HG03571 (cell line): Measurements from ENCODE around the gene CUL9.
"Not testable (repeated sequence)": the region's sequence is repeated elsewhere in the genome, so short reads cannot be mapped to it uniquely, and the experiment has no call there.

Experiments
- ATAC-seq: cut with Tn5 transposase; IDR thresholded peaks from one replicate; pipeline ENCODE4 v1.9.1; 2021; ENCODE audit not compliant: unreplicated experiment

CUL9 gene

DNA sequence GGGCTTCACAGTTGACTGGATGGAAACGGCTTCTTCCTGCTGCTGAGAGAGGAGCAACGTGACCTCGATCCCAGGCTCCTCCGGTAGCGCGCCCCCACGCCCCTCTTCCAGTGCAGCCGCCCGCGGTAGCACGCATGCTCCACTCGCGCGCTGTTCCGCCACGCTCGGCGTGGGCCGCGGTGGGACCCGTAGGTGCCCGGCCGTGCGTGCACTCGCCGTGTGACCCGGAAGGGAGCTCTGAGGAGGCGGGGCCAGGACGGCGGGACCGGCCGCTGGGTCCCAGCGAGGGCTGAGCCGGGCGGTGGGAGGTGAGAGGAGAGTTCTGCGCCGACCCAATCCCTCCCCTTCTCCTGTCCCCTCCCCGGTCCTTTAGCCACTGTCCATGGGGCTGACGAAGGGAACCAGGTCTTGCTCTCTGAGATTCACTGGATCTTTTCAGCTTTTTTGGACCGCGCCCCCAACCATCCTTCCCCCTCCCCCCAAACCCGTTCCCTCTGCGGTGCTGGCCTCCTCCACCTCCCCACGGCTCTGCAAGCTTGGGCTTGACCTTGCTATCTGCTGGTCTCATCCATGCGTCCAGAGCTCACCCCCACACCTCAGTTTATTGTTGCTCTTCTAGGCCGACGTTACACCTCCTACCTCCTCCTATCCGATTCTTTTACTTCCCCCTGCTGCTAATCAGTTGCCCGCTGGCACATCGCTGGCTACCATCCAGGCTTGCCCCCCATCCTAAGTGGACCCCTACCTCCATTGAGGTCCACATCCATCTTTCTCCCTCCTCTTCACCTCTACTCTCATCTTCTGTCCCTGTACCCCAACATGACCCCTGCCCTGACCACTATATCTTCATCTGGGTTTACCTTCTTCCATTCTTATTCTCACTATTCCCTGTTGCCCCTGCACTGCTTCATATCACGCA is at the start of gene CUL9:
Gene CUL9, plus strand, starts transcription at position 255 of the 919 bp plus-strand sequence. CDS start 2,115 bp downstream, outside the sequence.
- ATAC-seq: peak; percentile 87

DNA sequence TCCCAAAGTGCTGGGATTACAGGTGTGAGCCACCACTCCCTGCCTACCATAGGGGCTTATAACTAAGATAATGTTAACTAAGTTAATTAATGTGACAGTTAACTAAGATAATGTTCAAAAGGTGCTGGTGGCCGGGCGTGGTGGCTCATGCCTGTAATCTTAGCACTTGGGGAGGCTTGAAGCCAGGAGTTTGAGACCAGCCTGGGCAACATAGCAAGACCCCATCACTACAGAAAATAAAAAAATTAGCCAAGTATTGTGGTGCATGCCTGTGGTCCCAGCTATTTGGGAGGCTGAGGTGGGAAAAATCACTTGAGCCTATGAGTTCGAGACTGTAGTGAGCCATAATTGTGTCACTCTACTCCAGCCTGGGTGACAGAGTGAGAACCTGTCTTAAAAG is 43.7 kb upstream of the CUL9 start:
- no peak for ATAC-seq

DNA sequence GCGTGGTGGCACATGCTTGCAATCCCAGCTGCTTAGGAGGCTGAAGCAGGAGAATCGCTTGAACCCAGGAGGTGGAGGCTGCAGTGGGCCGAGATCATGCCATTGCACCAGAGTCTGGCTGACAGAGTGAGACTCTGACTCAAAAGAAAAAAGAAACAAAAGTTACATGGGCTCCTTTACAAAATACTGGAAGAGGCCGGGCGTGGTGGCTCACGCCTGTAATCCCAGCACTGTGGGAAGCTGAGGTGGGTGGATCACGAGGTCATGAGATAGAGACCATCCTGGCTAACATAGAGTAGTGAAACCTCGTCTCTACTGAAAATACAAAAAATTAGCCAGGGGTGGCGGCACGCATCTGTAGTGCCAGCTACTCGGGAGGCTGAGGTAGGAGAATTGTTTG is 42.0 kb upstream of the CUL9 start:
- not testable (repeated sequence) for ATAC-seq

DNA sequence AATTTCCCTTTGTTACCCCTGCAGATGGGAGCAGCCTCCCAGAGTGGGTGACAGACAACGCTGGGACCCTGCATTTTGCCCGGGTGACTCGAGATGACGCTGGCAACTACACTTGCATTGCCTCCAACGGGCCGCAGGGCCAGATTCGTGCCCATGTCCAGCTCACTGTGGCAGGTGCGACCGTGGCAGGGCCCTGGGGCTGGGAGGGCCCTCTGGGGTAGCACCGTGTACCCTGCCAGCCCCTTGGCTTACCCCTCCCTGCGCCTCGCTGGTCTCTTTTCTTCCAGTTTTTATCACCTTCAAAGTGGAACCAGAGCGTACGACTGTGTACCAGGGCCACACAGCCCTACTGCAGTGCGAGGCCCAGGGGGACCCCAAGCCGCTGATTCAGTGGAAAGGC is 40.4 kb upstream of the CUL9 start:
- no peak for ATAC-seq

DNA sequence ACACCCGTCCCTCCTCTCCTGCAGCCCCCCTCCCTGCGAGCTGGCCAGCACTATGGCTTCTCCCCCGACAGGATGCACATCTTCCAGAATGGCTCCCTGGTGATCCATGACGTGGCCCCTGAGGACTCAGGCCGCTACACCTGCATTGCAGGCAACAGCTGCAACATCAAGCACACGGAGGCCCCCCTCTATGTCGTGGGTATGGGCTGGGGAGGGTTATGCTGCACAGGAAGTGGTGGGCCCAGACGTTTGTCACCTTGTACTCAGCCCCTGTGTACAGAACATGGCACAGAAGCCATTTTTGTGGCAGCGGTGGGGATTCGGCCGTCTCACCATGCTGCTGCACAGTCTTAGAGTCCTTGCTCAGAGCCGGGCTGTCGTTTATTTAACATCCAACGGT is 39.9 kb upstream of the CUL9 start:
- ATAC-seq: no peak

DNA sequence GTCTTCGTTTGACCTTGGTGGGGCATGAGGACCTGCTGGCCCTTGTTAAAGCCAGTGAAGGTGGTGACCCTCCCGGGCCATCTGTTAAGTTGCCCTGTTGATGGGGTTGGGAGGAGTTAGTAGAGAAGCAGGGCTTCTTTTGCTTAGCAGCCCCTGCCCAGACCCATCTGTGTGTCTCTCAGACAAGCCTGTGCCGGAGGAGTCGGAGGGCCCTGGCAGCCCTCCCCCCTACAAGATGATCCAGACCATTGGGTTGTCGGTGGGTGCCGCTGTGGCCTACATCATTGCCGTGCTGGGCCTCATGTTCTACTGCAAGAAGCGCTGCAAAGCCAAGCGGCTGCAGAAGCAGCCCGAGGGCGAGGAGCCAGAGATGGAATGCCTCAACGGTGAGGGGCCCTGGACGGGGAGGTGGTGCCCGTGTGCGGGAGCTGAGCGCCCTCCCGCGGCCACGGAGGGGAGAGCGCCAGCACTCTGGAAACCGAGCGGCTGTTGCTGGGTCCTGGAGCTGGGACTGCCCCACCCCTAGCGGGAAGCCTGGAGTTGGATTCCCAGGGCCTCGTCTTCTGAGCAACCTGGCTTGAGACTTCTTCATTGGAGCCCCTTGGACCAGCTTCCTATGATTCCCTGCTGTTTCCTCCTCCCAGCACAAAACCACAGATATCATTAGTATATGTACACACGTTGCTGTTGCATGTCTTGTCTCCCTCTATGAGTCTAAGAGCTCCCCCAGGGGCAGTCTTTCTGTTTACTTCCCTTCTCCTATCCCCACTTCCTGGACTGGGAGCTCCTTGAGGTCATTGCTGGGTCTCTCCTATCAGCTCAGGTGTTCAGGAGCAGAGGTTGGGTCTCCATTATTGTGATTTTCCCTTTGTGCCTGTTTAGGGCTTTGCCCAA is 38.5 kb upstream of the CUL9 start:
- ATAC-seq: peak; percentile 68

DNA sequence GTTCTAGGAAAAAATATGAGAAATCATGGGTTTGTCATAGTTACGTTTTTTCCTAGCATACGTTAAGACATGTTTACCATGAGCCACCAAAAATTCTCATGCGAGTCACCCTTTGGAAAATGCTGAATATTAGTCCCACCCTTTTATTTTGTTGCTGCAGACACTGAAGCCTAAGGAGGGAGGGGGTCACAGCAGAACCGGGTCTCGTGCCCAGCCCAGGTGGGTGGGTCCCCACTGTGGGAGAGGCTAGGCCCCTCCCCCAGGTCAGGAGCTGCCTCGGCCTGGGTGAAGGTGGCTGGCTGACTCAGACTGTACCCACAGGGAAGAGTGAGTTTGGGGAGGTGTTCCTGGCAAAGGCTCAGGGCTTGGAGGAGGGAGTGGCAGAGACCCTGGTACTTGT is 37.1 kb upstream of the CUL9 start:
- no peak for ATAC-seq

DNA sequence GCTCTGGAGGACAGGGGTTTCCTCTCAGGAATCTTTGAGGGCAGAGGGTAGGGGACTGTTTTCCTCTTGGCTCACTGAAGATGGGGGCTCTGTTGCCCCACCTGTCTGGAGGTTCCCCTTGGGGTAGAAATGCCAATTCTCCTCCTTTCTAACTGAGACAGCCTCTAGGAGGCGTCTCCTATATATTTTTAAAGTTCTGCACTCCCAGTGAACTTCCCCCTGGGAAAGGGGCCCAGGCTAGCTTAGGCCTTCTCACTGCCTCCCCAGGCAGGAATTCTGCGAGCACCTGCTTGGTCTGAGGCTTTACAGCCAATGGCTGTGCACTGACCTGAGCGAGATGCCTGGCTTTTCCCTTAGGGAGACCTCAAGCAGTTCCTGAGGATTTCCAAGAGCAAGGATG is 35.7 kb upstream of the CUL9 start:
- ATAC-seq: no peak

DNA sequence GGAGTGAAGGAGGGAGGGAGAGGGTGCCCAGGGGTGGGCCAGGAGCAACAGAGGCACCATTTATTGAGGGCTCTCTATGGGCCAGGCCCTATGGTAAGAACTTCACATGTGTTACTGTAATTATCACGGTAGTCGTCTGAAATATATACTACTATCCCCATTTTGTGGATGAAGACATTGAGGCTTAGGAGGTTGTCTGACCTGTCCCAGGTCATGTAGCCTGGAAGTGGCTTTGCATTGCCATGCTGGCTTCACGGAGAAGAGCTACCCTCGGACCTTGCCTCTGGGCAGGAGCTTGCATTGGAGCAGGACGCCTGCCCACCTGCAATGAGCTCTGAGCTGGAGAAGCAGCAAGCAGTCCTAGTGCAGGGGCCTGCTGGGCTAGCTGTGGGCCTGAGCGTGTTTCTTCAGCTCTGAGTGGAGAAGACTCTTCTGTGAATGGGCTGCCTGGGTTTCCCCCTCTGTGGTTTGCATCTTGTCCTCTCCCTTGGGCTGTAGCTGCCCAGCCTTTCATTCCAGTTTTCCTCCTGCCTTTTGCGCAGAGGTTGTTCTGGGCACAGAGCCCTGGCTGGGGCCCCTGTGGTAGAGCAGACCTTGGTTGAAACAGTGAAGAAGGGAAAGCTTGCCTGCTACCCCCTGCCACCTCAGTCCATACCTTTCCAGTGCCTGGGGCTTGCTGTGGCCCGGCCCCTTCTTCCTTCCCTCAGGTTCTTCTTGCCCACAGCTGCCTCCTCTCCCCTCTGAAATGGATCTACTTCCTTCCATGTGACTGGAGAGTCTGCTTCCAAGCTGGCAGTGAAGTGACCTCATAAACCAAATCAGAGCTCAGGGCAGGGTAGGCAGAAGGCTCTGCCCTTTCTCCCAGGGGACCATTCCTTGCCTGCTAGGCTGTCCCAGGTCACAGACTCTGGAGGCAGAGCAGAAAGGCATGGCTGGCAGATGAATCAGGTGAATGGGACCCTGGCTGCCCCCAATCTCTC is 35.0 kb upstream of the CUL9 start:
- no peak for ATAC-seq

DNA sequence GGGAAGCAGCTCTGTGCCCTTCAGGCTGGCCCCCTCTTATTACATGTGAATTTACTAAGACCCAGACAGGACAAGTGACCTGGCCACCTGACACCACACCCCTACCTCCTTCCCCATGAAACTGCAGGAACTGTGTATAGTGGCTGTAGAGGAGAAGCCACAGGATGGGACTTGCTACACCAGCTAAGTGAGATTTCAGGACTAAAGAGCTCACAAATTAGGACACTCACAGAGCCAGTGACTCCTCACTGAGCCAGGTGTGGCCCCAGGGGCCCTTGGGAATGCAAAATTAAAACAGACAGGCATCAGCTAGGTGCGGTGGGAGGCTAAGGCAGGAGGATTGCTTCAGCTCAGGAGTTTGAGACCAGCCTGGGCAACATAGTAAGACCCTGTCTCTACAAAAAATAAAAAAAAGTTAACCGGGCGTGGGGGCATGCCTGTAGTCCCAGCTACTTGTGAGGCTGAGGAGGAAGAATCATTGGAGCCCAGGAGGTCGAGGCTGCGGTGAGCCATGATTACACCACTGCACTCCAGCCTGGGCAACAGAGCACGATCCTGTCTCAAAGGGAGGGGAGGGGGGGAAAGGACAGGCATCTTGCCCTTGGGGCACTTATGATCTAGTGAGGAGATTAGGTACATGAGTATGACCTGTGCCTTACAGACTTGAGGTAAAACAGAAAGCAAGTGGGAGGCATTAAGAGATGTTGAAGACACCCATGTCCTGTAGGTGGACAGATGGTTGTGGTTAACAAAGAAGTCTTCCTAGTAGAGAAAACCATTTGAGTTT is 34.1 kb upstream of the CUL9 start:
- no peak for ATAC-seq

DNA sequence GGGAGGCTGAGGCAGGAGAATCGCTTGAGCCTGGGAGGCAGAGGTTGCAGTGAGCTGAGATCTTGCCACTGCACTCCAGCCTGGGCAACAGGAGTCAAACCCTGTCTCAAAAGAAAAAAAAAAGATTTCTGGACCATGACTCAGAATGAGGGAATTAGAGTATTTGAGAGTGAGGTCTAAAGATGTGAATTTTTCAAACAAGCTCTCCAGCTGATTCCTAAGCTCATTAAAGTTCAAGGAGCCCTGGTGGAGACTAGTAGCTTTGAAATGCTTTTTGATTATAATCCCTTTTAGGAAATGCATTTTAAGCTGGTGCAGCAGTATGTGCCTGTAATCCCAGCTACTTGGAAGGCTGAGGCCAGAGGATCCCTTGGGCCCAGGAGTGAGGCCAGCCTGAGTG is 32.7 kb upstream of the CUL9 start:
- no peak for ATAC-seq

DNA sequence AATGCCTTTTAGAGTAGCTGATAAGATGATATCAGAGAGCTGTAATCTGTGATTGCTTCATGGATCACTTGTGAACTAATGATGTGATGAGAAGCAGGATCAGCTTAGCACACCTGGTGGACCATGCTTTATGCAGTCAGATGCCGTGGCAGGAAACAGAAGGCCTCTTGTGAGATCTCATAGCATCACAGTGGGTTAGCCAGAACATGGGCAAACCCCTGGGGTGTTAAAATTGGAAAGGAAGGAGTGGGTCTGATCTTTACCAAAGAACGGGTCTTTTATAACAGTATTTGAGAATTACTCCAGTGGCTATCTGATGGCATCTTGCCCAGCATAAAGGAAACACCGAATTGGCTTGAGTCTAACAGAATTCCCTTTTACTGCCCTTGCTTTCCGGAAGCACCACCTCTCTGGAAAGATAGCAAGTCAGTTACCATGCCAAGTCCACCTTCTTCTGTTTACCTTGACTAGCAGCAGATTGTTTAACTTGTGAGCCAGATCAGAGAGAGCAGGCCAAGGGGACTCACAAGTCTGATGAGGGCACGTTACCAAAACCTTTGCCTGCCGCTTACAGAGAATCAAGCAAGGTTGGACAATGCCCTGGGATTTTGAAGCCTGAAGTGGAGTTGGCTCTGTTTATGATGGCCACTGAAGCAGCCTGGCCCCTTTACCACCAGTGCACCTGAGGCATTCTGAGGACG is 31.8 kb upstream of the CUL9 start:
- ATAC-seq: no peak

DNA sequence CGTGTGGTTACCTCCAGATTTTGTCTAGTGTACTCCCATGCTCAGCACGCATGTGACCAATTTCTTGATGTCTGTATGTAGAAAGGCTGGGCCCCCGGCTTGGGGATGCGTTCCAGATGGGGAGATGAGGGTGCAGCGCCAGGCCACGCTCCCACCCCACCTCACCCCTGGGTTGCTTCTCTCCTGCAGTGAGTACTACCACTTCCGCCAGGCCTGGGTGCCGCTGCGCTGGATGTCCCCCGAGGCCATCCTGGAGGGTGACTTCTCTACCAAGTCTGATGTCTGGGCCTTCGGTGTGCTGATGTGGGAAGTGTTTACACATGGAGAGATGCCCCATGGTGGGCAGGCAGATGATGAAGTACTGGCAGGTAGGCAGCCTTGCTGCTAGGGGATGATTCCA is 22.4 kb upstream of the CUL9 start:
- no peak for ATAC-seq

DNA sequence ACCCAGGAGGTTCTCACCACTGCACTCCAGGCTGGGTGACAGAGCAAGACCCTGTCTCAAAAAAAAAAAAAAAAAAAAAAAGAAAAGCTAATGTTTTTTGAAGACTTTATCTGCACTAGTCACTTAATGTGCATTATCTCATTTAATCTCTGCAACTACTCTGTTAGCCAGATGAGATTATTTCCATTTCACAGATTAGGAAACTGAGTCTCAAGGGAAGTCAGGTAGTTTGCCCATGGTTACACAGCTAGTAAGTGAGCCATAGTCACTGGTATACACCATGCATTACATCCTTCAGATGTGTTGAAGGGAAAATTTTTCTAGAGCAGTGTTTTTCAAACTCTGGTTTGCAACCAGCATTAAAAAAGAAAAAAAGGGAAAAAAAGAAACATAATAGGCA is 18.1 kb upstream of the CUL9 start:
- ATAC-seq: no peak

DNA sequence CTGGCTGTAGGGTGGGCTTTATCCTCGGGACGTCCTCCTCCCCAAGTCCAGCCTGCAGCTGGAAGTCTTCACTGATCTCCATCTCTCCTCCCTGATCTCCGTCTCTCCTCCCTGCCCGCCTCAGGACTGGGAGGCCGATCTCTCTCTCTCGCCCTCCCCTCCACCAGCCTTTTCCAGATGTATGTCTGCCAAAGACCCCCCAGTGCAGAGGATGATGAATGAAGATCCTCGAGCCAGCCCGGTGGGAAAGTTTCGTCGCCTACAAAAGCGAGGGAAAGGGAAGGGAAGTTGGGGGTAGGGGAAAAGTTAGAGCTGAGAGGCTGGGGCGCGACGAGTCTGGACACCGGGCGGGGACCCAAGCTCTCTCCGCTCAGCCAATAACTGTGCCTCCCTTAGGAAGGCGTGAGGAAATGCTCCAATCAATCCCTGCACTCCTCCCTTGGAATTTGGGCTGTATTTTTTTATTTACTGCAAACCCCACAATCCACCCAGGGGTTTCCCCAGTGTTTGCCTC is 11.5 kb upstream of the CUL9 start:
- ATAC-seq: no peak

DNA sequence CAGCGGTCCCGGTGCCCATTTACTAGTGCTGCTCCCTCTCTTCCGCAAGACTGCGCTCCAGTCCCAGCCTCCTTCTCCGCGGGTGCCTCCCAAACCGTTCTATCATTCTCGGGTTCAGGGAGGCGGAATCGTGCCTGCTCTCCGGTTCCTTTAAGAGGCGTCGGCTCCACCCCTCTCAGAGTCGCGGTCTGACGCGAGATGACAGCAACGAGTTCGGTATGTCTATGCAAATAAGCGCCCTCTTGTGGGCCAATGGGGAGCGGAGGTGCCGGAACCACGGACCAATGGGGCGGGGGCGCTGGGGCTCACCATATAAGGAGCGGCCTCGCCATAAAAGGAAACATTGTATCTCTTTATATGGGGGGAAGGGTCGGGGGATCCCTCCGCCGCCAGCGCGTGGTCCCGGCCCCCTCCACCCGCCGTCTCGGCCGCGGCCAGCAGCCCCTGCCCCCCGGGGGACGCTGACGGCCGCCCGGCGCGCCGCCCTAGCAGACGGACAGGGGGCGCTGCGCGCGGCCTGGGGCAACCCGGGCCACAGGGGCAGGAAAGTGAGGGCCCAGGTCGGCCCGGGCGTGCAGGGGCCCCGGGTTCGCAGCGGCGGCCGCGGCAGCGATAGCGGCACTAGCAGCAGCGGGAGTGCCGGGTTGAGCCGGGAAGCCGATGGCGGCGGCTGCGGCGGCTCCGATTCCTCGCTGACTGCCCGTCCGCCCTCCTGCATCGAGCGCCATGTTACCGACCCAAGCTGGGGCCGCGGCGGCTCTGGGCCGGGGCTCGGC is 10.9 kb upstream of the CUL9 start, which contains the start of gene SRF:
Gene SRF, plus strand, starts transcription at position 339 of the 776 bp plus-strand sequence. Its CDS starts 388 bp downstream, at position 727.
- ATAC-seq: peak; percentile 57

DNA sequence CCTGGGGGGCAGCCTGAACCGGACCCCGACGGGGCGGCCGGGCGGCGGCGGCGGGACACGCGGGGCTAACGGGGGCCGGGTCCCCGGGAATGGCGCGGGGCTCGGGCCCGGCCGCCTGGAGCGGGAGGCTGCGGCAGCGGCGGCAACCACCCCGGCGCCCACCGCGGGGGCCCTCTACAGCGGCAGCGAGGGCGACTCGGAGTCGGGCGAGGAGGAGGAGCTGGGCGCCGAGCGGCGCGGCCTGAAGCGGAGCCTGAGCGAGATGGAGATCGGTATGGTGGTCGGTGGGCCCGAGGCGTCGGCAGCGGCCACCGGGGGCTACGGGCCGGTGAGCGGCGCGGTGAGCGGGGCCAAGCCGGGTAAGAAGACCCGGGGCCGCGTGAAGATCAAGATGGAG is 10.3 kb upstream of the CUL9 start:
- peak; percentile 0 for ATAC-seq
